Mesothelial cell of epicardium (in vitro differentiated cells): ENCODE data around the gene SERTAD1. TPM values are rescaled to one million over a fixed set of nuclear protein-coding genes. Genes with fewer than 3 reads are reported as not detected.
A peak's percentile ranks its signal among the peaks of the same experiment; 100 is the strongest.
"Not testable (repeated sequence)": the region's sequence is repeated elsewhere in the genome, so short reads cannot be mapped to it uniquely, and the experiment has no call there.

Source experiments
- DNase-seq, 2 experiments: peaks; one replicate each; pipeline ENCODE4 v3.0.0; 2021; ENCODE audit warnings: low spot score in 2 of 2; ENCODE audit not compliant: unreplicated experiment in 2 of 2
- H3K27ac Mint-ChIP-seq: 2 replicates; pipeline ENCODE4 v1.8.0; 2021; ENCODE audit warnings: mixed read lengths
- H3K27me3 Mint-ChIP-seq: 2 replicates; pipeline ENCODE4 v1.8.0; 2021; ENCODE audit warnings: low read depth, mixed read lengths
- H3K36me3 Mint-ChIP-seq: 2 replicates; pipeline ENCODE4 v1.8.0; 2021; ENCODE audit warnings: mixed read lengths
- H3K4me1 Mint-ChIP-seq: 2 replicates; pipeline ENCODE4 v1.8.0; 2021; ENCODE audit warnings: mixed read lengths
- H3K4me3 Mint-ChIP-seq: 2 replicates; pipeline ENCODE4 v1.8.0; 2021; ENCODE audit warnings: mild to moderate bottlenecking, moderate library complexity, mixed read lengths
- H3K9me3 Mint-ChIP-seq: 2 replicates; pipeline ENCODE4 v1.8.0; 2021; ENCODE audit warnings: mixed read lengths
- total RNA-seq: library from RNA; stranded (reverse); gene quantifications from 3 replicates; pipeline ENCODE4 v1.2.1, GENCODE V29; 2021
- TF ChIP-seq, protein P1 (sequence below): fragments of 200-600 bp; sonication (generic); IDR thresholded peaks from one replicate; pipeline ENCODE4 v1.5.0; 2021; ENCODE audit warnings: antibody characterized with exemption; ENCODE audit not compliant: unreplicated experiment

SERTAD1 gene
- total RNA-seq, 1 donor from 2014 or later: 11.0 TPM

GRCh38 chr19:40457953-40458596 lies 32.3 kb upstream of the SERTAD1 start:
- Mint-ChIP-seq H3K27me3 (no peaks in the 10 kb centered on the region), H3K4me3 (no peak overlapping the region), H3K27ac (no peak overlapping the region), H3K9me3 (no peaks in the 10 kb centered on the region), H3K36me3 (peaks cover 7% of the 10 kb centered on the region), H3K4me1 (peaks cover 3% of the 10 kb centered on the region)
- no peak for DNase-seq
- TF ChIP-seq, protein P1, sequence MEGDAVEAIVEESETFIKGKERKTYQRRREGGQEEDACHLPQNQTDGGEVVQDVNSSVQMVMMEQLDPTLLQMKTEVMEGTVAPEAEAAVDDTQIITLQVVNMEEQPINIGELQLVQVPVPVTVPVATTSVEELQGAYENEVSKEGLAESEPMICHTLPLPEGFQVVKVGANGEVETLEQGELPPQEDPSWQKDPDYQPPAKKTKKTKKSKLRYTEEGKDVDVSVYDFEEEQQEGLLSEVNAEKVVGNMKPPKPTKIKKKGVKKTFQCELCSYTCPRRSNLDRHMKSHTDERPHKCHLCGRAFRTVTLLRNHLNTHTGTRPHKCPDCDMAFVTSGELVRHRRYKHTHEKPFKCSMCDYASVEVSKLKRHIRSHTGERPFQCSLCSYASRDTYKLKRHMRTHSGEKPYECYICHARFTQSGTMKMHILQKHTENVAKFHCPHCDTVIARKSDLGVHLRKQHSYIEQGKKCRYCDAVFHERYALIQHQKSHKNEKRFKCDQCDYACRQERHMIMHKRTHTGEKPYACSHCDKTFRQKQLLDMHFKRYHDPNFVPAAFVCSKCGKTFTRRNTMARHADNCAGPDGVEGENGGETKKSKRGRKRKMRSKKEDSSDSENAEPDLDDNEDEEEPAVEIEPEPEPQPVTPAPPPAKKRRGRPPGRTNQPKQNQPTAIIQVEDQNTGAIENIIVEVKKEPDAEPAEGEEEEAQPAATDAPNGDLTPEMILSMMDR: no peak

DNA sequence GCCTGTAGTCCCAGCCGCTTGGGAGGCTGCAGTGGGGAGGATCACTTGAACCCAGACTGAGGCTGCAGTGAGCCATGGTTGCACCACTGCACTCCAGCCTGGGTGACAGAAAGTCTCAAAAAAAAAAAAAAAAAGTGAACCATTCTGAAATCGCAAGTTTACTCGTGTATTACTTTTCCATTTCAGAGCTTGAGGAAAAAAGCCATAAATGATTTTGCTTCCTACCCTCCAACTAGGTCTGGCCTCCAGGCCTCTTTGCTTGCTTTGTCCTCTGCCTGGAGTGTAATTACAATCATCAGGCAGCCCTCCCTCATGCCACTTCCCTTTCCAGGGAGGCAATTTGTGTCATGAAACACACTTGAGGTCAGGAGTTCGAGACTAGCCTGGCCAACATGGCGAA lies 31.3 kb upstream of the SERTAD1 start:
- DNase-seq: no peak
- Mint-ChIP-seq H3K27ac (no peak overlapping the region), H3K36me3 (peaks cover 7% of the 10 kb centered on the region), H3K9me3 (no peaks in the 10 kb centered on the region), H3K27me3 (no peaks in the 10 kb centered on the region), H3K4me3 (no peak overlapping the region), H3K4me1 (peaks cover 4% of the 10 kb centered on the region)
- TF ChIP-seq, protein P1: no peak

DNA sequence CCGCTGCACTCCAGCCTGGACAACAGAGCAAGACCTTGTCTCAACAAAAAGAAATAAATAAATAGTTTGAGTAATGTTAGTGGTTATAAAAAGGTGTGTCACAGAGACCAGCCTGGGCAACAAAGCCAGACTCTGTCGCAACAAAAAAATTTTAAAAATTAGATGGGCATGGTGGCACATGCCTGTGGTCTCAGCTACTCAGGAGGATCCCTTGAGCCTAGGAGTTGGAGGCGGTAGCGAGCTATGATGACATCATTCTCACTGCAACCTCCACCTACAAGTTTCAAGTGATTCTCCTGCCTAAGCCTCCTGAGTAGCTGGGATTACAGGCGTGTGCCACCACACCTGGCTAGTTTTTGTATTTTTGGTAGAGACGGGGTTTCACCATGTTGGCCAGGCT lies 28.2 kb upstream of the SERTAD1 start:
- DNase-seq, H3K27me3 Mint-ChIP-seq, H3K9me3 Mint-ChIP-seq, H3K4me1 Mint-ChIP-seq, H3K4me3 Mint-ChIP-seq, H3K27ac Mint-ChIP-seq: not testable (repeated sequence)
- peaks cover 16% of the 10 kb centered on the region for H3K36me3 Mint-ChIP-seq

- no peak for DNase-seq
- Mint-ChIP-seq H3K36me3 (peaks cover 16% of the 10 kb centered on the region), H3K4me3 (no peak overlapping the region), H3K9me3 (no peaks in the 10 kb centered on the region), H3K27me3 (no peaks in the 10 kb centered on the region), H3K27ac (peak overlapping the region; percentile 37), H3K4me1 (peaks cover 4% of the 10 kb centered on the region)
- TF ChIP-seq, protein P1: no peak
These were observed 27.5 kb upstream of the SERTAD1 start for GRCh38 chr19:40453151-40453735.

DNA sequence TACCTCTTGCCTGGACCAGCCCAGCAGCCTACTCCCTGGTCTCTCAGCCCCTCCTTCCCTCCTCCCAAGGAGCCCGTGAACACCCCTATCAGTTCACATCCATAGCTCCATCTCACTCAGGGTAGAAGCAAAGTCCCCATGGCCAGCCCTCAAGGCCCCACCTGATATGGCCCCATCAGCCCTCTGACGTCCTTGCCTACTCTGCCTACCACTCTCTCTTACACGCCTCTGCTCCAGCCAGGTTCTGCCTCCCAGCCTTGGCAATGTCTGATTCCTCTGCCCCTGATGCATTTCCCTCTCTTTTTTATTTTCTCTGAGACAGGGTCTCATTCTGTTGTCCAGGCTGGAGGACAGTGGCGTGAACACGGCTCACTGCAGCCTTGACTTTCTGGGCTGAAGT lies 26.2 kb upstream of the SERTAD1 start:
- H3K27me3 Mint-ChIP-seq: no peaks in the 10 kb centered on the region
- no peak overlapping the region for H3K4me3 Mint-ChIP-seq
- peaks cover 4% of the 10 kb centered on the region for H3K4me1 Mint-ChIP-seq
- H3K27ac Mint-ChIP-seq: no peak overlapping the region
- no peaks in the 10 kb centered on the region for H3K9me3 Mint-ChIP-seq
- DNase-seq: no peak
- peaks cover 12% of the 10 kb centered on the region for H3K36me3 Mint-ChIP-seq
- TF ChIP-seq, protein P1: no peak

DNA sequence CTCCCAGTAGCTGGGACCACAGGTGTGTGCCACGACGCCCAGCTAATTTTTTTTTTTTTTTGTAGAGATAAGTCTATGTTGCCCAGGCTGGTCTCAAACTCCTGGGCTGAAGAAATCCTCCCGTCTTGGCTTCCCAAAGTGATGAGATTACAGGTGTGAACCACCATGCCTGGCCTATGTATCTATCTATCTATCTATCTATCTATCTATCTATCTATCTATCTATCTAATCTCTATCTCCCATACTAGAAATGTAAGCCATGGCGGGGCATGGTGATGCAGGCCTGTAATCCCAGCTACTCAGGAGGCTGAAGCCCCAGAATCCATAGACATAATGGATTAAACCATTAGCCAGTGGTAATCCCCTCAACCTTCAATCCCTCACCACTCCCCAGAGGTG lies 24.9 kb upstream of the SERTAD1 start:
- TF ChIP-seq, protein P1: no peak
- H3K27ac Mint-ChIP-seq: no peak overlapping the region
- no peak for DNase-seq

More for the DNA sequence above, 24.9 kb upstream of the SERTAD1 start:
- Mint-ChIP-seq H3K4me3 (no peak overlapping the region), H3K4me1 (peaks cover 14% of the 10 kb centered on the region), H3K36me3 (peaks cover 11% of the 10 kb centered on the region), H3K27me3 (no peaks in the 10 kb centered on the region), H3K9me3 (no peaks in the 10 kb centered on the region)
